ENCODE measurements around the gene DNER.

DNER gene

GRCh38 chr2:229438430-229439159, 275.8 kb downstream of the DNER start:
- Histone ChIP-seq H3K4me1 (ENCODE audit: low read depth, poor library complexity, severe bottlenecking) (no peaks in the 10 kb centered on the region), H3K27me3 (ENCODE audit: insufficient read depth, low read depth) (no peaks in the 10 kb centered on the region), H4K20me1 (ENCODE audit: insufficient read depth) (no peaks in the 10 kb centered on the region), H3K79me2 (ENCODE audit: insufficient read depth, low read depth) (no peaks in the 10 kb centered on the region), H3K4me3 (IDR thresholded peaks at IDR 0.05; ENCODE audit: insufficient read depth, low read depth, low read length) (no peak overlapping the region), H3K27ac (no peak overlapping the region), H3K36me3 (ENCODE audit: insufficient read depth) (no peaks in the 10 kb centered on the region), H2AFZ (ENCODE audit: low read depth) (no peak overlapping the region), H3K9ac (no peak overlapping the region), H3K4me2 (no peak overlapping the region)
- TF ChIP-seq CTCF (conservative IDR thresholded peaks at IDR 0.05; ENCODE audit: low read depth, low read length), result no peak

GRCh38 chr2:229437467-229437866, 276.9 kb downstream of the DNER start:
- Histone ChIP-seq H3K36me3 (ENCODE audit: insufficient read depth) (no peaks in the 10 kb centered on the region), H3K27me3 (ENCODE audit: insufficient read depth, low read depth) (no peaks in the 10 kb centered on the region), H3K79me2 (ENCODE audit: insufficient read depth, low read depth) (no peaks in the 10 kb centered on the region), H3K4me2 (no peak overlapping the region), H3K27ac (no peak overlapping the region), H3K4me3 (IDR thresholded peaks at IDR 0.05; ENCODE audit: insufficient read depth, low read depth, low read length) (no peak overlapping the region), H3K9ac (no peak overlapping the region), H2AFZ (ENCODE audit: low read depth) (no peak overlapping the region), H4K20me1 (ENCODE audit: insufficient read depth) (no peaks in the 10 kb centered on the region), H3K4me1 (ENCODE audit: low read depth, poor library complexity, severe bottlenecking) (no peaks in the 10 kb centered on the region)
- no peak for TF ChIP-seq CTCF (conservative IDR thresholded peaks at IDR 0.05; ENCODE audit: low read depth, low read length)

- H3K36me3 ChIP-seq (ENCODE audit: insufficient read depth), result no peaks in the 10 kb centered on the region
- no peak overlapping the region for H3K4me3 ChIP-seq (IDR thresholded peaks at IDR 0.05; ENCODE audit: insufficient read depth, low read depth, low read length)
- no peak overlapping the region for H3K27ac ChIP-seq
- no peak for TF ChIP-seq CTCF (conservative IDR thresholded peaks at IDR 0.05; ENCODE audit: low read depth, low read length)
- no peaks in the 10 kb centered on the region for H3K4me1 ChIP-seq (ENCODE audit: low read depth, poor library complexity, severe bottlenecking)
- no peaks in the 10 kb centered on the region for H3K27me3 ChIP-seq (ENCODE audit: insufficient read depth, low read depth)
- no peaks in the 10 kb centered on the region for H4K20me1 ChIP-seq (ENCODE audit: insufficient read depth)
- H3K9ac ChIP-seq, result no peak overlapping the region
- no peak overlapping the region for H2AFZ ChIP-seq (ENCODE audit: low read depth)
- H3K79me2 ChIP-seq (ENCODE audit: insufficient read depth, low read depth), result no peaks in the 10 kb centered on the region
- no peak overlapping the region for H3K4me2 ChIP-seq
Observed at GRCh38 chr2:229434187-229434586, 280.2 kb downstream of the DNER start.

GRCh38 chr2:229433351-229433750, 281.0 kb downstream of the DNER start:
- no peaks in the 10 kb centered on the region for H4K20me1 ChIP-seq (ENCODE audit: insufficient read depth)
- no peak for TF ChIP-seq CTCF (conservative IDR thresholded peaks at IDR 0.05; ENCODE audit: low read depth, low read length)
- no peaks in the 10 kb centered on the region for H3K79me2 ChIP-seq (ENCODE audit: insufficient read depth, low read depth)
- H3K9ac ChIP-seq, result no peak overlapping the region
- no peak overlapping the region for H3K27ac ChIP-seq
- H2AFZ ChIP-seq (ENCODE audit: low read depth), result no peak overlapping the region
- no peaks in the 10 kb centered on the region for H3K4me1 ChIP-seq (ENCODE audit: low read depth, poor library complexity, severe bottlenecking)
- H3K27me3 ChIP-seq (ENCODE audit: insufficient read depth, low read depth), result no peaks in the 10 kb centered on the region
- H3K4me3 ChIP-seq (IDR thresholded peaks at IDR 0.05; ENCODE audit: insufficient read depth, low read depth, low read length), result no peak overlapping the region
- no peak overlapping the region for H3K4me2 ChIP-seq
- no peaks in the 10 kb centered on the region for H3K36me3 ChIP-seq (ENCODE audit: insufficient read depth)
